GM18873 (cell line): ENCODE data around the gene FABP1.

Experiments
- ATAC-seq: cut with Tn5 transposase; IDR thresholded peaks from one replicate; pipeline ENCODE4 v1.9.1; 2021; ENCODE audit warnings: mild to moderate bottlenecking, moderate library complexity, moderate number of reproducible peaks; ENCODE audit not compliant: unreplicated experiment, low FRiP score

FABP1 gene

DNA sequence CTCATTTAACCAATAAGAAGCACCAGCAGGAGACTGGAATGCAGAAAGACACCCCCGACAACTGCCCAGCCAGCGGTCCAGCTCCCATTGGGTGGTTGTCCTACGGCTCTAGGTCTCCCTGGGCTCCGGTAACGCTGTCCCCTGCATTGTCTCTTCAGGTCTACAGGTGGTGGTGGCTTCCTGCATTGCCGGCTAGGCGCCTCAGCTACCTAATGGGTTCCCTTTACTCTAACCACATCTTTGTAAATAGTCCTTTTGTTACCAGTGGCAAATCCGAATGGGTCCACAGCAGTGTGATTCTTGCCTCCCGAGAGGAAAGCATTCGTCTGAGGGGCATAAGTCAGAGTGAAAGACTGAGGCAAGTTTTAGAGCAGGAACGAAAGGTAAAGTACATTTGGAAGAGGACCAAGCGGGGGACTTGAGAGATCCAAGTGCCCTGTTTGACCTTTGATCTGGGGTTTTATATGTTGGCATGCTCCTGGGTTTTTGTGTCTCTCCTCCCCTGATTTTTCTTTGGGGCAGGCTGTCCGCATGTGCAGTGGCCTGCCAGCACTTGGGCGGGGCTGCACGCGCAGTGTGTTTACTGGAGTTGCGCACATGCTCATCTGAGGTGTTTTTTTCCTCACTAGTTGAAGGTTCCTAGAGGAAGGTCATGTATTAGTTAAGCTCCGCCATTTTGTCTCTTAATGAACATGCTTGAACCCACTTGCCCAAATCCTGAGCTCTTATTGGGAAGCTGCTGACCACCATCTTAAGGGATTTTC lies 11.0 kb downstream of the FABP1 start:
- ATAC-seq = no peak

DNA sequence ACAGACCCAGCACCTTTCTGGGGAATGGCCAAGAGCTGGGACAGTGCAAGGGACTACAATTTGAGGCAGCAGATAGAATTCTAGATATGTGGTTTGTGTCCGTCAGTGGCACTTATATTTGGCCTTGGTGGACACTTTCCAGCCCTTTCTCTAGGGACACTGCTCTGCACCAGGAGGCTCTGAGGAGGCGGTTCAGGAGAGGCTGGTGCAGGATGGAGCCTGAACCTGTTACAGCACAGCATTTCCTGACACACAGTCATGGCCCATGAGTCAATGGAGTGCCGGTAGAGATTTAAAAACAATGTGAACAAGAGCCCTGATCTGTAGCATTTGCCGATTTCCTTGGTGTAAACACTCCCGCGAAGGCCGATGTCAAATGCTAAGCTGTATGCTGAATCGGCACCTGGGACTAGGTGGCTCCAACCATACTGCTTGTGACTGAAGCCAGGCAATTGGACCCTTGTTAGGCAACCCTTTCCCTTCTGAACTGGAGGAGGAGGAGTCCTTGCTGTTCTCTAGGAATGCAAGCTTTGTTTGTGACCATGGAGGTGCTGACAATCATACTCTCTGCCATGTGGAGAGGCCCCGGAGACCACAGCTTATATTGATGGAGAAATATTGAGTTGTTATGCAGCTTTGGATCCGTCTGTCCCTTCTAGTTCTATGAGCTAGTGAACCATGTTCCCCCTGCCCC lies 11.9 kb downstream of the FABP1 start:
- no peak for ATAC-seq

DNA sequence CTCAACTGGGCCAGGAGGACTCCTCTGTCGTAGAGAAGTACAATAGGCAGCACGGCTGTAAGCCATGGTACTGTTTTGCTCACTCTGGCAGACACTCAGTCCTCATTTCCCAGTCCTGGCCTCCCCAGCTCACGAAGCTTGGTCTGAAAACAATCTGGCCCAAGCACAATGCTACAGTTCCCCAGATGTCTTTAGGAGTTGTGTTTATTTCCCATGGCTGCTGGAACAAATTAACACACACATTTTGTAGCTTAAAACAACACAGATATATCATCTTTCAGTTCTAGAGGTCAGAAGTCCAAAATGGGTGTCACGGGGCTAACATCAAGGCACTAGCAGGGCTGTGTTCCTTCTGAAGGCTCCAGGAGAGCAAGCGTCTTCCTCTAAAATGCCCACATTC lies 13.0 kb downstream of the FABP1 start:
- ATAC-seq = no peak

DNA sequence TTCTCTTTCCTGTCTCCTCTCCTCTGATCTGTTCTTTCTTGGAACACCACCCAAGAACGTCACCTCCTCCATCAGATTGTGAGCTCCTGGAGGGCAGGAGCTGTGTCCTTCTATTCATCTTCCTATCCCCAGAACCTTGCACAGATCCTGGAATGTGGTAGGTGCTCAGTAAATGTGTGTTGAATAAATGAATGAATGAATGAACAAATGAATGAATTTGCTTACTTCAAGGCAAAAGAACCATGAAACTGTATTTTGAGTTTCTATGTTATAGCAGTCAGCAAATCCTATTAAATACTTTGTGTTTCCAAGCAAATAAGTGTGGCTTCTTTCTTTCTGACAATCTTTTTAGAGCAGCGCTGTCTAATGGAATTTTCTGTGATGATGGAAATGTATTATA lies 14.8 kb downstream of the FABP1 start:
- no peak for ATAC-seq

DNA sequence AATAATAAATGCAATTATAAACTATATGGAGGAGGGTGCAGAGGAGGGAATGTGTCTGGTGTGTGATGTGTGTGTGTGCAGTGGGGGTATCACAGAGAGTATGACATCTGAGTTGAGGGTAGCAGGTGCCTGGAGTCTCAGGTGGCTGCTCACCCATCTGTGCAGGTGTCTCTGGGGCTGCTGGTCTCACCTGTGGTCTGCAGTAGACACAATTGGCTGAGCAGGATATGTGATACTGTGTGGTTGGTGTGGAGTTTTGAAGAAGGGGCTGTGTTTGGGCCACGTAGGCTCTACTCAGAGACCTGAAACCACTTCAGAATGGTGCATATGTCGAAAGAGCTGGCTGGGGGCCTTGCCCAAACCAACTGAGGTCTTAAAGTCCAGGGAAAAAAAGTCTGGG lies 17.0 kb downstream of the FABP1 start:
- ATAC-seq = no peak

DNA sequence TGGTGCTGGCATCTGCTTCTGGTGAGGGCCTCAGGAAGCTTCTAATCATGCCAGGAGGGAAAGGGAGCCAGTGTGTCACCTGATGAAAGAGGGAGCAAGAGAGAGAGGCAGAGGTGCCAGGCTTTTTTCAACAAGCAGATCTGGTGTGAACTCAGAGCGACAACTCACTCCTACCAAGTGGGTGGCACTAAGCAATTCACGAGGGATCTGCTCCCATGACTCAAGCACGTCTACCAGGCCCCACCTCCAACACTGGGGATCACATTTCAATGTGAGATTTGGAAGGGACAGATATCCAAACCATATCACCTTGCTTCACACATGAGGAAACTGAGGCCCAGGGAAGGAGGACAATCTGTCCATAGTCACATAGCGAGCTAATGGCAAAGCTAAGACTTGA lies 19.1 kb downstream of the FABP1 start:
- ATAC-seq = no peak

DNA sequence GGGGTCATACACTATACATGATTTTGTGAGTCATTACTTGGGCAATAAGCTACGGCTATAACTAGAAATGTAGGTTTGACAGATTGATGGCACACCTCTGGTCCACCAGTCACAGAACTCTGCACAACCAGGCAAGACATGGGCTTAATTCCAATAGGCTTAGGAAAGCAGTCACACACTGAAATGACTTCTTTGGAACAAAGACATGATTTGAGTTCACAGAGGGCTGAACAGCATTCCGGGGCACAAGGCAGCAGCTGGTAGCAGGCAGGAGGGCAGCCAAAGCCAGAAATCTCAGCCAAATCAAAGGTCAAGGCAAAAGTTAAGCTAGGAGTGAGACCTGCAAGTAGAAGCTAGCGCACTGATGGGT lies 27.4 kb downstream of the FABP1 start:
- ATAC-seq = no peak

DNA sequence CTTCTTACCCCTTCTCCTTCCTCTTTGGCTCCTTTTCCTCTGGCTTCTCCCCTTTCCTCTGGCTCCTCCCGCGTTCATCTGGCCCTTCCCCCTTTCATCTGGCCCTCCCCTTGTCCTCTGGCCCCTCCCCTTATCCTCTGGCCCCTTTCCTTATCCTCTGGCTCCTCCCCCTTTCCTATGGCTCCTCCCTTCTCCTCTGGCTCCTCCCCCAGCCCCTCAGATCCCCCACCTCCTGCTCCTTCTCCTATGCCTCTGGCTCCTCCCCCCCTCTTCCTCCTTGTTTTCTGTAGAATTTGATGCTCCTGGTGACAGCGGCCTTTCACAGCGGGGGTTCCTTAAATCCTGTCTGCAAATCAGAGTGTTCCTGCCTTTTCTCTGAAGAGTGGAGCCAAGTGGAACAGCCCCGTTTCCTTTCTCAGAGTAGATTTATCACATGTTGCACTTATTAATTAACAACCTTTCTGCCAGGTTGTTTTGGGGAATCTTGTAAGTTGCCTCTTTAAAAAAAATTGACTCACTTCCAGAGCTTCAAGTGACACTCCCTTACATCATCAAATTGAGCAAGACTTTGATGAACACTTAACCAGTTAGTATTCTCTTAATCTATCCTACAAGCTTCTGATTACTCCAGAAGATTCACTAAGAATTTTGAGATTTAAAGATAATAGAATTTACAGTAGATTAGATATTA lies 27.9 kb downstream of the FABP1 start:
- ATAC-seq = no peak

DNA sequence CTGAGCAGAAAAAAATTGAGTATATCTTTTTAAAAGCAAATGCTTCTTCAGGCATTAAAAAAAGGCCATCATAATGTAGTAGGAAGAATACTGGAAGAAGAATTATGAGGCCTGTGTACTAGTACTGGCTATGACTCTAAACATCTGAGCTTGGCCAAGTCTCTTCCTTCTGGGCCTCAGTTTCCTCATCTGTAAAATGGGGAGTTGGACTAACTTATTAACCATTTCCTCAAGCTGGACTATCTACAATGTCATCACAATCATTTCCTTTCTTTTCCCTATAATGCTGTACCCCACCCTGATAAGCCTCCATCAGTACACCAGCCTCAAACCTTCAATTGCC lies 29.3 kb downstream of the FABP1 start:
- ATAC-seq = no peak

DNA sequence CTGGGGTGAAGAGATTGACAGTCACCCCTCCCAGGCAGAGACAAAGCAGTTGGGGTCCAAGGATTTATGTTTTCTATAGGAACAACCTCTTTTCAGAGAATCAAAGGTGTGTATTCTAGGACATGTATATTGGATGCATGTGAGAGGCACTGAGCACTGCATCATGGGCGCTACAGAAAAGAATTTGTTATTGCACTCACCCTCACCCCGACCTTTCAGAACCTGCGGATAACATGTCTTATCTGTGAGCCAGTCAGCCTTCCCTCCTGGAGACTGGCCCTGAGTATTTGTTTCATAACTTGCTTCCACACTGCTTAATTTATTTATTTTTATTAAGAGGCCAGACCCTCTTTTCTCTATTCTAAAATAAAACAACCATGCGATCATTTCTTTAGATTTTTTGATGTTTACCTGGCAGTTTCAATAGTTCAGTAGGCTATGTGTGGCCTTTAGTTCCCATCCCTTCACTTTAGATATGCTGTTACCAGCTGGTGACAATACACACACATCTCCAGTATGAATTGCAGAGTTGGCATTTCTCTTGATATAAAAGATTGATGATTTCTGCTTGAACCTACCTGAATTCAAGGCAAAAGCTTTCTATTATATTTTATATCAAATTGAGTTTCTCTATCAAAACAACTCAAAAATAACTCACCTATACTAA lies 29.8 kb downstream of the FABP1 start:
- no peak for ATAC-seq

DNA sequence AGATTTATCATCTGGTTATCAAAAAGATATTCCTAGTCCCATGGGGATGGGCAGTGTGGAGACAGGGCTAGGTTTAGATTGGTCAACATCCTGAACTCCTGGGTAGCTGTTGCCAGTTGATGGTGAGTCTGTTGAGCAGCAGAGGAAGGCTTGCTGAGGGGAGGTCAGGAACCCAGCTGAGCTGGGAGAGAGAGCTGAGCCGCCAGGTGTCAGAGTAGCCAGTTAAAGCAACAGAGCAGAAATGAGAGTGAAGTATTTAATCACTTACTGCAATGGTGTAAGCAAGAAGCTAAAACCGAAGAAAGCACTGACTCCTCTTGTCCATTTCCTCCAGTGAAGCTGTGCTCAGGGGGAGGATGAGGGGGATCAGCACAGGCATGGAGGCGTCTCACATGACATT lies 30.7 kb downstream of the FABP1 start:
- ATAC-seq = no peak

DNA sequence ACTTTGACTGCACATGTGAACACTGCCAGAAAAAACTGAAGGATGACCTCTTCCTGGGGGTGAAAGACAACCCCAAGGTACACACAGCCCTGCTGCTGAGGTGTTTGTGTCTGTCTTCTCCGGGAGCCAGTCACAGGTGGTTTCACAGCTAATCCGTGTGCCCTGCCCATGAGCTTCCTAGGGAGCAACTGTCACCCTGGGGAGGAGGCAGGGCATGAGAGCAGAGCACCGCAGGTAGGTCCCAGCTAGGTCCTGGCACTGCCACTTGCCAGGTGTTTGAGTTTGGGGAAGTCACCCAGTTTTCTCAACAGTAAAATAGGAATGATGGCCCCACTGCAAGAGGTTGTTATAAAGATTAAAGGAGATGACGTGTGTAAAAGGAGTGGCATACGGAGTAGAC lies 31.2 kb downstream of the FABP1 start:
- no peak for ATAC-seq

DNA sequence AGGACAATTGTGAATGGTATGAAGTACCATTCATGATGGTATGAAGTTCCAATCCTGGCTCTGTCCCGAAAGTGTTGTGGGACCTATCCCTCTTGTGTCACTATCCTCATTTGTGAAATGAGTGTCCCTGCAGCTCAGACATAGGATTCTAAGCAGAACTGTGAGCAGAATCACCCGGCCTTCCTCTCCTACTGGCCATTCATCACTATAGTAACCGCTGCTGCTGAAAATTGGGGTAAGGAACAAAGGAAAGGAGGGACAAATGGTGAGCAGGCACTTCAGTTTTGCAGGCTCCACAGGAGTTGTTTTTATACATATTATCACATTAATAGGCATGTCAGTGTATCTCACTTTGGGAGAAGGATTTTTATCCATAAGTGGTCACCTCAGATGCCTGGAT lies 32.8 kb downstream of the FABP1 start:
- ATAC-seq = no peak

DNA sequence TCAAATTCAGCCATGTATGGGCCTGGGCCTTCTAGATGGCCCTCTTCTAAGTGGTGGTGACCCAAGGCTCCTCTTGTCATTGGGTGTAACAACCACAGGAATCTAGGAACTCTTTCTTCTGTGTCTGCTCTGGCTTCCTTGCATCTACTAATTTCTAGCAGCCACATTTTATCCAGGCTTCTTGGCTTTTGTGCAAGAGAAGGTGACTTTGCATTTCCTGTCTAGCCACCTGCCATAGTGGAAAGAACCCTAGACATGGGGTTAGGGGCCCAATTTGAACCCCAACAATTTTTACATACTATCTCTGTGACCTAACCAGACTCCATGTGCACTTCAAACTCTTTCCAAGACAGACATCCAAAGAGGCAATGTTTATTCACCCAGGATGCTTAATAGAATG lies 35.1 kb downstream of the FABP1 start:
- no peak for ATAC-seq

DNA sequence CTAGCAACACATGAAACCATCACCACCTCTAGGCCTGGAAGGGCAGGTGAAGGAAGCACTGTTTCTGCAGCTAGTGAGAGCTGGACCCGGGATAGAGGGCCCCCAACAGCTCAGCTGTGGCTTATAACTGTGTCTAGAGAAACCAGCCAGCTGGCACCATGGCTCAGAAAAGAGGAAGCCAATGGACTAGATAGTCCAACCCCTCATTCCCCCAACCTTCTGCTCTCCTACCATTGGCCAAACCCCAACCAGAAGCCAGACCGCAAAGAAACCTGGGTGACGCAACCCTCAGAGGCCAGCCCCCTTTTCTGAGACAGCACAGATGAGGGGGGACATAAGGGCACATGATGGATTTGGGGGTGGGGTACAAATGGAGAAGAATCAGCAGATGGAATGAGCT lies 35.9 kb downstream of the FABP1 start:
- no peak for ATAC-seq

DNA sequence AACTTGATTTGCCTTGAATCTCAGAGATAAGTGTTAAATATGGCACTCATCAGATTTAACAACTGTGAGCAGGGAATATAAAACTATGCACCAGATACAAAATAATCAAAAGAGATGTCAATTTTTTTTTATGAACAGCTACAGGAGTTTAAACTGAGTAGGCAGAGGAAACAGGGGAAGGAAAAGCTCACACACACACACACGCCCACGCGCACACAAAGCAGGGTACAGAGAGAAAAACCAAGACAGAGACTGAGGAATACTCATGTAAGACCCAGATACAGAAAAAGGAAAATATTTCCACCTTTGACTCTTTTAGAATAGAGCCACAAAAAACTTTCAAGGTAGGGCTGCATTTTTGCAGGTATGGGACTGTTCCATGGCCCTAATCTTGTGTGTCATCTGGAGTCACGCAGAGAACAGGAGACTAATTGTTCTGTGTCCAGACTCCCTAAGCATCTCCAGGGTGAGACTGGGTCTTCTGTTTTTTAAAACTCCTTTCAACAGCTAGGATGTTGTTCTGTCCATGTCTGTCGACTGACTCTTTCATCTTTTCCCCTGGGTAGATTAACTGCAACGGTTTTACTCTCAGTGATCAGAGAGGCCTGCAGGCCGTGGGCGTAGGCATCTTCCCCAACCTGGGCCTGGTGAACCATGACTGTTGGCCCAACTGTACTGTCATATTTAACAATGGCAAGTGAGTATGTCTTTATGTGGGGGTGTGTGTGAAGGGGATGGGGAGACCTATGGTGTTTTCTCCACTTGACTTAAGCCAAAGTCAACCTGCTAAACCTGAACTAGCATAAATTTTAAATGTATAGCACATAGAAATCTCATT lies 37.2 kb downstream of the FABP1 start:
- ATAC-seq = no peak

DNA sequence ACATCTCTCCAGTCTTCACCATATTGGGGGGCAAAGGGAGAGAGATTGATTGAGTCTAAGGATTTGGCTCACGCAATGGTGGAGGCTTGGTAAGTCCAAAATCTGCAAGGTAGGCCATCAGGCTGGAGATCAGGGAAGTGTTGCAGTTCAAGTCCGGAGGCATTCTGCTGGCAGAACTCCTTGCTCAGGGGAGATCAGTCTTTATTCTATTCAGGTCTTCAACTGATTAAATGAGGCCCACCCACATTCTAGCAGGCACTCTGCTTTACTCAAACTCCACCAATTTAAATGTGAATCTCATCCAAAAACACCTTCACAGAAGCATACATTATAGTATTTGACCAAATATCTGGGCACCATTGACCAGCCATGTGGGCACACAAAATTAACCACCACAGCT lies 38.9 kb downstream of the FABP1 start:
- ATAC-seq = no peak

DNA sequence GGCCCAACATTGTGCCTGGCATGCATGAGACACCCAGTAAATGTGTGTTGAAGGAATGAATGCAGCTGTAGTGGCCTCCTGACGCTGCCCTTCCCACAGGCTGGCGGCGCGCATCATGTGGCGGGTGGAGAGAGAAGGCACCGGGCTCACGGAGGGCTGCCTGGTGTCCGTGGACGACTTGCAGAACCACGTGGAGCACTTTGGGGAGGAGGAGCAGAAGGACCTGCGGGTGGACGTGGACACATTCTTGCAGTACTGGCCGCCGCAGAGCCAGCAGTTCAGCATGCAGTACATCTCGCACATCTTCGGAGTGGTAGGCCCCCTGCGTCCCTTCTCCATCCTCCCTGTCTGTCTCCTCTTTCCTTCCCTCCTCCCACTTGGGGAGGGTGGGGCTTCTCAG lies 40.1 kb downstream of the FABP1 start:
- ATAC-seq = no peak

DNA sequence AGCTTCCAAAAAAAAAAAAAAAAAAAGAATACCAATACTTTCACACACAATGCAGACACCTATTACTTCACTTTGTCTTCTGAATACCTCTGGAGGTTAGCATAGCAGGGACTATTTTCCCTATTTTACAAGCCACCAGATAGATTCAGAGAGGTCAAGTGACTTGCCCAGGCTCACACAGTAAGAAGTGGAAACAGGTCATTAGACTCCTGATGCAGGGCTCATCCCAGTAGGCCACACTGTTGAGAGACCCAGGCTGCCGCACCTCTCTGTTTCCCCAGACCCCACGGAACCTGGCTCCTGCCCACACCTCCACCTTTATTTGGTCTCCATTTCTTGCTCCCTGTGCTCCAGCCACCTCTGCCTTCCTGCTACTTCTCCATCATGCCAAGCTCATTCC lies 40.8 kb downstream of the FABP1 start:
- no peak for ATAC-seq

DNA sequence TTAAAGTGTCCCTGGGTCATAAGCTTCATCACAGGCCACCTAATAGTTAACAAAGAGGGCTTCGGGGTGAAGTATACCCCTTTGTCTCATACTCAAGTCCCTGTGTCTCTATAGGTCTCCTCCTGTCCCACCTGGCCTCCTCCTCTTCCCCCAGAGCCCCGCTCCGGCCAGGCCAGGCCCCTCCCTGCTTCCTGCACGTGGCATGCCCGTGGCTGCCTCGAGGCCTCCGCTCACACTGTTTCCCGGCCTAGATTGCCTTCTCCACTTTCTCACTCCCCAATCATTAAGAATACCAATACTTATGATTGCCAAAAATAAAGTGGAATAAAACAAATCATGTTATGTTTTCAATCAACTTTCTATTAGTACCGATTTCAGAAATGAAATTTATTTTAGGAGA lies 41.5 kb downstream of the FABP1 start:
- ATAC-seq = no peak

DNA sequence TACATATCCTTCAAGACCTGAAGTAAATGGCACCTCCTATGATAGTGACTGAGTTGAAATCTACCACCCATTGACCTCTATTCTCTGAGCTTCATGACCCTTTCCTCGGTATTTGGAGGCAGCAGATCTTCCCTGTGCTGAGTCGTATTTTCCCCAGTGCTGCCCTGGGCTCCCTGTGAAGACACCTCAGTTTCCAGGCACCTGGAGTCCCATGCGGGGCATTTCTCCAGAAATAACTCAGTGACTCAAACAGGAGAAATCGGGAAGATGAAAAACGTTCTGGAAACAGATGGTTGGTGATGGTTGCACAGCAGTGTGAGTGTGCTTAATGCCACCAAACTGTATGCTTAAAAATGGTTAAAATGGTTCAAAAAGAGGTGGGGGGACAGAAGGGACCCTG lies 42.3 kb downstream of the FABP1 start:
- no peak for ATAC-seq
